SIG-M5 treated with dmso at 0.1 percent for 504 hours (cell line): ENCODE measurements around the gene SLC16A6.
"Not testable (repeated sequence)": the region's sequence is repeated elsewhere in the genome, so short reads cannot be mapped to it uniquely, and the experiment has no call there.

Experiments used
- DNase-seq: peaks from one replicate; lab custom pipeline; 2025; ENCODE audit not compliant: unreplicated experiment; lab: John Stamatoyannopoulos, UW

The SLC16A6 gene

DNA sequence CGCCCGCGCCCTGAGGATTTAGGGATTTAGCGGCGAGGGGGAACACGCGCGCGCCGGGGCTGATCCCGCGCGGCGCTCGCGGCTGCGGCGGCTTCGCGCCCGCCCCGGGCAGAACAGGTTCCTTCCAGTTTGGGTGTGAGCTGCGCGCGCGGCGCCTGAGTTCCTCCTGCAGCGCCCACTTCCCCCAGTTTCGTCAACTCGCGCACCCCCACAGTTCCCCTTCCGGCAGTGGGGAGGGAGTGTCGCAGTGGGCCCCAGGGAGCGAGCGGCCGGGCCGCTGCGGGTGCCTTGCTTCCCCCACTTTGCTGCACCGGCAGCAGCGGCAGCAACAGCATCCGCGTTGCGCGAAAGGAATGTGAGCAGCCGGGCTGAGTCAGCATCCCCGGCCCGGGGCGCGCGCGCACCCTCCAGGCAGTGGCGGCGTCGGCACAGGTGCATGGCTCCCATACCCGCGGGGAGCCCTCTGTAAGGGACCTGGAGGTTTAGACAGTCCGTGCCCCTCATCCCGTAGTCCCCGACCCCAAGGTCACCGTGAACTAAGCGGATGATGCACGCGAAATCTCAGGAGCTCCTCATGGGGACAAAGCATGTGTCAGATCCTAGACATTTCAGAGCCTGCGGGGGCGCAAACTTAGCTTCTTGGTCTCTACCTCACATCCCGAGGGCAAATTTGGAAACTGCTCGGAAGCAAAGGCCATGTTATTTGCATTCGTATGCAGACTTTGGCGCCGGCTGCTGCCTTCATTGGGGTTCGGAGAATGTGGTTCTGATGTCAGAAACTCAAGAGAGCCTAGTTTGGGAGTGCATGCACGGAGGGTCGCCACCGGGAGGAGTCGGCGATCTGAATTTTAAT, 1.1 kb upstream of the SLC16A6 start:
- DNase-seq: peak; percentile 99

GRCh38 chr17:68290268-68290954, 516 bp downstream of the SLC16A6 start:
- DNase-seq: peak; percentile 44

- no peak for DNase-seq
Observed at GRCh38 chr17:68289936-68290267, 1.0 kb downstream of the SLC16A6 start.

DNA sequence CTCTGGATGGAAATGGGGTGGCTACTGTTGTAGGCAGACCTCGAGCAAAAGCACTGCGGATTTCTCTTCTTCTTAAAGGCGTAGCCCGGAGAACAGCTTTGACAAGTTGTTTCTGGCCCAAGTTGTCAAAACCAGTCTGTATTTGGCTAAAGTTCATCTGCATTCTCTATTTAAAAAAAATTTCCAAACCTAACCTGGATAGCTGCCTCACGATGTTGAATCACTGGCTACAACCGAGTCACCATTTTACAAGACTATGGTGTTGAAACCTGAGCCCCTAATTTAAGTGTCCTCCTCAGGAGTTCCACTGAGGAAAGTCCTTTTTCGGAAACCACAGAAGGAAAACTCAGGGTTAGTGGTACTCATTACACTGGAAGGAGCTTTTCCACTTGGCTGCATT, 1.5 kb downstream of the SLC16A6 start:
- no peak for DNase-seq

GRCh38 chr17:68288804-68289203, 2.1 kb downstream of the SLC16A6 start:
- peak; percentile 82 for DNase-seq

DNA sequence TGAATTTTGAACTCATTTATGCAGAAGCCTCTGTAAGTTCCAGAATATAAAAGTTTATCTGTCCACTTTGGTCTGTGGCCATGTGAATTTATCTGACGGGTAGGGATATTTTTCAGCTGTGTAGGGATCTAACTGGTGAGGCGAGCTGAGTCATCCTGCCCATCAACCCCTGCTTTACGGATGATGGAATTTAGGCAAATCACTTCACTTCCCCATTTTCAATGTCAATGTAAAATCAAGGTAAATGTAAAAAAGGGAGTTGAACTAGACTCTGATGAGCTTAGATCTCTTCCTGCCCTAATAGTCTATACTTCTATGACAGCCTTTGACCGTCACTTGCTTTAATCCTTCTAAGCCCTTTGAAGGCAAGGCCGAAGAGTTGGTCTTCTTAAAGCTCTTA, 2.6 kb downstream of the SLC16A6 start:
- DNase-seq: peak; percentile 78

DNA sequence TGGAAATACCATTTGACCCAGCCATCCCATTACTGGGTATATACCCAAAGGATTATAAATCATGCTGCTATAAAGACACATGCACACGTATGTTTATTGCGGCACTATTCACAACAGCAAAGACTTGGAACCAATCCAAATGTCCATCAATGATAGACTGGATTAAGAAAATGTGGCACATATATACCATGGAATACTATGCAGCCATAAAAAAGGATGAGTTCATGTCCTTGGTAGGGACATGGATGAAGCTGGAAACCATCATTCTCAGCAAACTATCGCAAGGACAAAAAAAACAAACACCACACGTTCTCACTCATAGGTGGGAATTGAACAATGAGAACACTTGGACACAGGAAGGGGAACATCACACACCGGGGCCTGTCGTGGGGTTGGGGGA, 9.0 kb downstream of the SLC16A6 start:
- DNase-seq: not testable (repeated sequence)

- DNase-seq: no peak
Observed at GRCh38 chr17:68277807-68278206, 13.1 kb downstream of the SLC16A6 start.

DNA sequence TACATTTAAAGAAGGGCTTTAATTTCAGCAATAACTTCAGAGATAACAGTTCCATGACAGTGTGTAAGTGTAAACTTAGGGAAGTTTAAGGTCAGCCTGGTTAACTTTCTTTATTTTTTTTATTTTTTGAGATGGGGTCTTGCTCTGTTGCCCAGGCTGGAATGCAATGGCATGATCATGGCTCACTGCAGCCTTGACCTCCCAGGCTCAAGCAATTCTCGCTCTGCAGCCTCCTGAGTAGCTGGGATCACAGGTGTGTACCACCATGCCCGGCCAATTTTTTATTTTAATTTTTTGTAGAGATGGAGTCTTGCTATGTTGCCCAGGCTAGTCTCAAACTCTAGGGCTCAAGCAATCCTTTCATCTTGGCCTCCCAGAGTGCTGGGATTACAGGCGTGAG, 14.6 kb downstream of the SLC16A6 start:
- not testable (repeated sequence) for DNase-seq

- no peak for DNase-seq
Observed at GRCh38 chr17:68273722-68274121, 17.2 kb downstream of the SLC16A6 start.

- DNase-seq: not testable (repeated sequence)
Observed at GRCh38 chr17:68265833-68266232, 25.1 kb downstream of the SLC16A6 start.

DNA sequence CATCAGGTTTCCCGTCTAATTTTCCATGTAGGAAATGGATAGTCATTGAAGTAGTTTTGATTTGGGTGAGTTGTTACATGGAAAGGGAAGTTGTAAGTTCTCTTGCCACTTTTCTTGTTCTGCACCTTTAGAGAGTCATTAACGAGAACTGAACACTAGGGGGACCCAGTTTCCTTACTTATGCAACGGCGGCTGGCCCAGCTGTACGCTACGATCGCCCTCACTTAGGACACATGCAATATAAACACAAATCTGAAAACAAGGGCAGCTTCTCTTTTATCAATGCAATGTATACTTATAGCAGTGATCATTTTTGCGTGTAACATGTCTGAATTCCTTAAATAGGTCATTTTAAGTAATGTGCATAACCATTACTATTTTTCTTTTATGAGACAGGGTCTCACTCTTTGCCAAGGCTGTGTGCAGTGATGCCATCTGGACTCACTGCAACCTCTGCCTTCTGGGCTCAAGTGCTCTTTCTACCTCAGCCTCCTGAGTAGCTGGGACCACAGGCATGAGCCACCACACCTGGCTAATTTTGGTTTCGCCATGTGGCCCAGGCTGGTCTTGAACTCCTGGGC, 27.7 kb downstream of the SLC16A6 start:
- peak; percentile 55 for DNase-seq

DNA sequence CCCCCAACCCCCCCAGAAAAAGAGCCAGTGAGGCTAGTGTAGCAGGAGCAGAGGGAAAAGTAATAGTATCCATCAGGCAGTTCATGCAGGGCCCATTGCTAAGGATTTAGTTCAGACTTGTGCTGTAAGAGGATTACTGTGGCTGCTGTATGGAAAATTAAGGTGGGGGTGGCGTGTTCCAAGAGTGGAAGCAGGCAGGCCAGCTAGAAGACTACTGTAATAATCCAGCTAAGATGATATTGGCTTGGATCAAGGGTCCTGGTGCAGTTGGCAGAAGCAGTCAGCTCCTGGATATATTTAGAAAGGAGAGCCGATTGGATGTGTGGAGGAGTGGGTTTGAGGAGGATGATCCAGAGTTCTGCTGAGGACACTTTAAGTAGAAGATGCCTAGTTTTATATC, 28.5 kb downstream of the SLC16A6 start:
- not testable (repeated sequence) for DNase-seq

- DNase-seq: no peak
Observed at GRCh38 chr17:68260051-68260762, 30.7 kb downstream of the SLC16A6 start.

- peak; percentile 27 for DNase-seq
Observed at GRCh38 chr17:68259648-68259951, 31.3 kb downstream of the SLC16A6 start.

GRCh38 chr17:68258890-68259647, 31.9 kb downstream of the SLC16A6 start:
- DNase-seq: peak; percentile 40

DNA sequence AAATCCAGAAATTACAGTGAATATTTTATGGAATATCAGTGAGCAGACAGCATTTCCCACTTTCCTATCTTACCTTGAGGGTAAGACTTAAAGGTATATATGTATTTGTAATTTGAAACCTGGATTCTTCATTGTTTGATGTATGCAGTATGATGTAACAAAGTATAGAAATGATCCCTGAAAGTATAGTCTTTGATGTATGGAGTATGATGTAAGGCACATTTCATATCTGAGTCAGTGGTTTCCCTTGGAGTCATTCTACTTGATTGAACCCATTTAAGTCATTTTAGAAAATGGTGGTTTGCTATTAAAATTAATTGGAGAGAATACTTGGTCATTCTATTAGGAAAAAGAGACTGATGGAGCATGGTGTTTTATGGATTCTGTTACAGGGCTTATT, 33.0 kb downstream of the SLC16A6 start:
- no peak for DNase-seq

GRCh38 chr17:68256701-68257100, 34.2 kb downstream of the SLC16A6 start:
- not testable (repeated sequence) for DNase-seq

DNA sequence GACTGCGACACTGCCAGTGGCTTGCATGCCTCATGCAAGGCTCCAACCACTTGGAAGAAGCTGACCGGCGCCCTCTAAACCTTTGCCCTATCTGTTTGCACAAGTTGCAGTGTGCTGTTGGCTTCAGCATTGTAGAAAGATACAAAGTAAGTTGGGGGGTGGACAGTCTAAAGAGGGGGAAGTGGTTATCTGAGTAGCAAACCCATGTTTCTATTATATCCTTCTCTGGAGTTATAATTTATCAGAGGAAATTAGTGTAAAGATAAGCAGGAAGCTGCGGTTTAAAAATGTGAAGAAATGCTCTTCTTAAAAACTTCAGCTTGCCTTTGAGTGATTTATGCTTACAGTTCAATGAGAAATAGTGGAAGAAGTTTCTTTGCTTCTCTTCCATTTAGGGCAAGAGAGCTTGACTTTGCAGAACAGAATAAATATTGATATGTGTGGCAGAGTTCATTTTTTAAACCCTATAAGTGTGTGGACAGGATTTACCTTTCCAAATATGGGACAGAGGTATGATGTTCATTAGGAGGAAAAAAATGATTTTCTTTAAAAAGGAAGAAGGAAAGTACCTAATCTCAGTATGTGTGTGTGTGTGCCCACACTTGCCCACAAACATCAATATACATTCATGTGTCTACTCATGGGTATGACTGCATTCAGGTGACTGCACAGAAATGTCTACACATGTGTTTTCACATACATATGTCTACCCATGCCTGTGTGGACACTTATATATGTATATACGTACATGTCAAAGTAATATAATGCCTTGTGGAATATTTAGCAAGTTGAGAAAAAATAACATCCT, 35.0 kb downstream of the SLC16A6 start:
- no peak for DNase-seq

GRCh38 chr17:68255151-68255550, 35.8 kb downstream of the SLC16A6 start:
- DNase-seq: no peak
